Spleen (tissue), 11 donors: ENCODE data around the gene FBXO7. TPM values are rescaled to one million over a fixed set of nuclear protein-coding genes. Genes with fewer than 3 reads are reported as not detected.

Experiments used
- DNase-seq: peaks from one replicate; pipeline ENCODE4 v3.0.0-alpha.2; 2020
- H3K27ac ChIP-seq, 8 donors: fragments of 200-600 bp; sonication (generic) in 7 of 8; 1 replicate in 4 of 8; 2 replicates in 4 of 8; pipeline versions ENCODE4 v1.5.0 to v1.8.0; 2016 to 2021; ENCODE audit warnings: inconsistent platforms in 4 of 8, mild to moderate bottlenecking in 4 of 8, moderate library complexity in 1 of 8
- H3K27me3 ChIP-seq, 7 donors: fragments of 200-600 bp; sonication (generic) in 6 of 7; replicated peaks in 1 of 7; 1 replicate in 4 of 7; 2 replicates in 3 of 7; pipeline versions ENCODE4 v1.5.0 to v1.8.0; 2016 to 2021; ENCODE audit warnings: inconsistent platforms in 3 of 7, mild to moderate bottlenecking in 1 of 7
- H3K36me3 ChIP-seq, 6 donors: fragments of 200-600 bp; sonication (generic) in 5 of 6; 1 replicate in 4 of 6; 2 replicates in 2 of 6; pipeline versions ENCODE4 v1.5.0 to v1.8.0; 2016 to 2021; ENCODE audit warnings: inconsistent platforms in 2 of 6
- H3K4me1 ChIP-seq, 6 donors: fragments of 200-600 bp; sonication (generic) in 5 of 6; 1 replicate in 3 of 6; 2 replicates in 3 of 6; pipeline versions ENCODE4 v1.5.0 to v1.8.0; 2016 to 2021; ENCODE audit warnings: inconsistent platforms in 3 of 6
- H3K4me3 ChIP-seq, 8 donors: fragments of 200-600 bp; sonication (generic) in 7 of 8; 1 replicate in 4 of 8; 2 replicates in 4 of 8; pipeline versions ENCODE4 v1.5.0 to v1.8.0; 2016 to 2021; ENCODE audit warnings: inconsistent platforms in 4 of 8, mild to moderate bottlenecking in 4 of 8, moderate library complexity in 2 of 8
- H3K9me3 ChIP-seq, 8 donors: fragments of 200-600 bp; sonication (generic) in 7 of 8; 1 replicate in 4 of 8; 2 replicates in 4 of 8; pipeline versions ENCODE4 v1.5.0 to v1.8.0; 2016 to 2021; ENCODE audit warnings: inconsistent platforms in 4 of 8
- POLR2A ChIP-seq, 3 donors: fragments of 450-650 bp; IDR thresholded peaks; one replicate each; pipeline ENCODE4 v1.5.1; 2017; ENCODE audit warnings: antibody characterized with exemption in 3 of 3, mild to moderate bottlenecking in 1 of 3
- POLR2AphosphoS5 ChIP-seq, 3 donors: sonication (generic); formaldehyde crosslinking; IDR thresholded peaks; one replicate each; pipeline ENCODE4 v1.5.1; 2017; ENCODE audit warnings: antibody characterized with exemption in 3 of 3
- WGBS, 5 donors: extraction: QIAGEN DNeasy Blood & Tissue Kit in 3 of 5; methylation state at CpG; one replicate each; pipeline versions ENCODE4 v1.1.5 to v1.1.7; 2013 to 2018; 5-methylcytosine and 5-hydroxymethylcytosine counted together
- intact Hi-C: fragments of 100-400 bp; cut with DNase I; formaldehyde crosslinking; loops from one replicate; pipeline ENCODE4 v1.15.0; 2023; ENCODE audit warnings: low total_unique reads
- polyA plus RNA-seq, 3 donors: library from polyadenylated mRNA; stranded (reverse); fragments of 200-250 nt; gene quantifications; one replicate each; pipeline ENCODE4 v1.2.1, GENCODE V29; 2013
- total RNA-seq, 7 donors: library from RNA; depleted of rRNA in 3 of 7; stranded (reverse); fragments of >200 nt in 3 of 7; fragmentation: NEBNext Ultra II Directional in 4 of 7; extraction: Animal tissue kit (Norgen Biotek cat#: 25700) in 4 of 7; gene quantifications; one replicate each; pipeline versions ENCODE4 v1.1.0 to v1.2.1, GENCODE V29; 2016 to 2021
- TF ChIP-seq, protein P1 (sequence below), 11 experiments: fragments of 200-600 bp in 7 of 11; fragments of 450-650 bp in 4 of 11; sonication (generic) in 4 of 11; IDR thresholded peaks in 8 of 11; conservative IDR thresholded peaks in 3 of 11; 1 replicate in 7 of 11; 2 replicates in 4 of 11; pipeline versions ENCODE4 v1.4.0 to v1.8.0; 2016 to 2021; ENCODE audit warnings: antibody characterized with exemption in 11 of 11, inconsistent platforms in 4 of 11, mild to moderate bottlenecking in 1 of 11
- donor health status: healthy with polysubstance abuse.
- donor health status: DM: no; HTN: no; CAD: no; lungs with moderate emphysema.
- donor health status: DM: no; HTN: no; CAD: no.
- donor health status: Bipolar disorder and iron deficiency.
- donor health status: healthy.
- donor health status: DM: no; HTN: no; CAD: no.
- donor health status: DM: yes; HTN: yes; CAD: no.

The FBXO7 gene
- total and polyA plus RNA-seq, 10 donors: 55.9 to 151 (median 103) TPM

DNA sequence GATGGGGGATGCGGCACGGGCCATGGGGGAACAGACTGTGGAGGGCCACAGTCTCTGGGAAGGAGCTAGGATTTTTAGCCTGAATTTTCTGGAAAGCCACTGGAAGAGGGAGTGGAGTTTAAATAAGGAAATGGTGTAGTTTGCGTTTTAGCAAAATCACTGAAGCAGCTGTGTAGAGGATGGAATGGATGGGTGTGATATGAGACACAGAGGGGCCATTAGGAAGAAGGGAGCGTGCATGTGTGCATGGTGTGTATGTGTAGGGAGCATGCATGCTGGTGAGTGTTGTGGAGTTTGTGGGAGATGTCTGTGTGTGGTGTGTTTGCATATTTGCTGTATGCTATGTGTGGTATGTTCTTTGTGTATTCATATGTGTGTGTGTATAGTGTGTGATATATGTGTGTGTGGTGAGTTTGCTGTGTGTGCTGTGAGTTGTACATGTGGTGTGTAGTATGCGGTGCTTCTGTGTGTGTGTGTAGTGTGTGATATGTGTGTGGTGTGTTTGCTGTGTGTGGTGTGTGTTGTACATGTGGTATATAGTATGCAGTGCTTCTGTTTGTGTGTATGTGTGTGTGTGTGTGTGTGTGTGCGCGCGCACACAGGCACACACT, 67.6 kb downstream of the FBXO7 start:
- H3K9me3 ChIP-seq: no peaks in the 10 kb centered on the region
- no peak overlapping the region for H3K4me3 ChIP-seq
- peaks cover 0 to 6% (median 0%) of the 10 kb centered on the region in 7 donors for H3K27me3 ChIP-seq
- no peak for DNase-seq
- peaks cover 0 to 37% (median 0%) of the 10 kb centered on the region in 6 donors for H3K4me1 ChIP-seq
- 60 to 93% (median 80%) methylated on average over 8 of the region's 8 CpGs for WGBS, 5 donors
- no peaks in the 10 kb centered on the region for H3K36me3 ChIP-seq
- TF ChIP-seq, protein P1, sequence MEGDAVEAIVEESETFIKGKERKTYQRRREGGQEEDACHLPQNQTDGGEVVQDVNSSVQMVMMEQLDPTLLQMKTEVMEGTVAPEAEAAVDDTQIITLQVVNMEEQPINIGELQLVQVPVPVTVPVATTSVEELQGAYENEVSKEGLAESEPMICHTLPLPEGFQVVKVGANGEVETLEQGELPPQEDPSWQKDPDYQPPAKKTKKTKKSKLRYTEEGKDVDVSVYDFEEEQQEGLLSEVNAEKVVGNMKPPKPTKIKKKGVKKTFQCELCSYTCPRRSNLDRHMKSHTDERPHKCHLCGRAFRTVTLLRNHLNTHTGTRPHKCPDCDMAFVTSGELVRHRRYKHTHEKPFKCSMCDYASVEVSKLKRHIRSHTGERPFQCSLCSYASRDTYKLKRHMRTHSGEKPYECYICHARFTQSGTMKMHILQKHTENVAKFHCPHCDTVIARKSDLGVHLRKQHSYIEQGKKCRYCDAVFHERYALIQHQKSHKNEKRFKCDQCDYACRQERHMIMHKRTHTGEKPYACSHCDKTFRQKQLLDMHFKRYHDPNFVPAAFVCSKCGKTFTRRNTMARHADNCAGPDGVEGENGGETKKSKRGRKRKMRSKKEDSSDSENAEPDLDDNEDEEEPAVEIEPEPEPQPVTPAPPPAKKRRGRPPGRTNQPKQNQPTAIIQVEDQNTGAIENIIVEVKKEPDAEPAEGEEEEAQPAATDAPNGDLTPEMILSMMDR (IDR thresholded peaks at IDR 0.05 in 8 of 11, conservative IDR thresholded peaks at IDR 0.05 in 3 of 11): no peak
- TF ChIP-seq POLR2AphosphoS5 (IDR thresholded peaks at IDR 0.05) (no peak), POLR2A (IDR thresholded peaks at IDR 0.05) (no peak)
- intact Hi-C loops: no loop called here
- peak overlapping the region in 7 of 8 donors; percentile 2 to 77 (median 56) for H3K27ac ChIP-seq

- TF ChIP-seq, protein P1 (IDR thresholded peaks at IDR 0.05 in 8 of 11, conservative IDR thresholded peaks at IDR 0.05 in 3 of 11): no peak
- peak; percentile 56 to 72 (median 57) for TF ChIP-seq POLR2AphosphoS5 (IDR thresholded peaks at IDR 0.05)
- no peak for TF ChIP-seq POLR2A (IDR thresholded peaks at IDR 0.05)
- peak; percentile 80 for DNase-seq
Observed at GRCh38 chr22:32542677-32543357, 68.2 kb downstream of the FBXO7 start.

DNA sequence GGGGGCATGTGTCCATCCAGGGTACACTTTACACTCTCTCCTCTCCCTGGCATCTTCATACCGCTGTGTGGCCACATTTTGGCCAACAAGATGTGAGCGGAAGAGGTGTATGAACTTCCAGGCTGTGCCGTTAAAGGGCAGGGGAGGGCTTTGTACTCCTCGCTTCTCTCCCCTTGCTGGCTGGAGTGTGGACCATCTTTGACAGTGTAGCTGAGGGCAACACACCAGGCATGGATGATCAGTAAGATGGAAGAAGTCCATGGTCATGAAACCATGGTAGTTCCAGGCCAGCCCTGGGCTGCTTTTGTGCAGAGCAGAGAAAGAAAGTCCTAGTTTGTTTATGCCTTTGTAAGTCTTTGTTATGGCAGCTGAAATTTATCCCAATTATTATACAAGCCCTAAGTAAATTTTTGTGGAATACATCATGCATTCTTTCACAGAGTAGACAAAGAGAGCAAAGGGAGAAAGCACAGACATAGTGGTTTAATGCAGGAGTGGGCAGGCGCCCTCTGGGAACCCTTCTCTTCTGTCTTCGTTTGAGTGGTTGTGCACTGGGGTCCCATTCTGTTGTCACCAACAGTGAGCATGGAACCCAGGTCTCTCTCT, 70.4 kb downstream of the FBXO7 start:
- DNase-seq: peak; percentile 35
- peaks cover 0 to 6% (median 0%) of the 10 kb centered on the region in 7 donors for H3K27me3 ChIP-seq
- 87 to 93% (median 91%) methylated on average over 6 of the region's 6 CpGs for WGBS, 5 donors
- H3K4me3 ChIP-seq: no peak overlapping the region
- peaks cover 0 to 28% (median 0%) of the 10 kb centered on the region in 6 donors for H3K4me1 ChIP-seq
- intact Hi-C loops: no loop called here
- H3K27ac ChIP-seq: peak overlapping the region in 3 of 8 donors; percentile 3 to 38 (median 4)
- TF ChIP-seq, protein P1 (IDR thresholded peaks at IDR 0.05 in 8 of 11, conservative IDR thresholded peaks at IDR 0.05 in 3 of 11): no peak
- TF ChIP-seq POLR2A (IDR thresholded peaks at IDR 0.05) (no peak), POLR2AphosphoS5 (IDR thresholded peaks at IDR 0.05) (no peak)
- H3K9me3 ChIP-seq: no peaks in the 10 kb centered on the region
- no peaks in the 10 kb centered on the region for H3K36me3 ChIP-seq

More at GRCh38 chr22:32542677-32543357, 68.2 kb downstream of the FBXO7 start:
- H3K27me3 ChIP-seq: peaks cover 0 to 6% (median 0%) of the 10 kb centered on the region in 7 donors
- H3K4me3 ChIP-seq: no peak overlapping the region
- no peaks in the 10 kb centered on the region for H3K9me3 ChIP-seq
- H3K27ac ChIP-seq: peak overlapping the region in 7 of 8 donors; percentile 2 to 77 (median 56)
- intact Hi-C loops: no loop called here
- H3K4me1 ChIP-seq: peaks cover 0 to 37% (median 0%) of the 10 kb centered on the region in 6 donors
- 58 to 75% (median 68%) methylated on average over 13 to 17 of the region's 17 CpGs for WGBS, 5 donors
- H3K36me3 ChIP-seq: no peaks in the 10 kb centered on the region

DNA sequence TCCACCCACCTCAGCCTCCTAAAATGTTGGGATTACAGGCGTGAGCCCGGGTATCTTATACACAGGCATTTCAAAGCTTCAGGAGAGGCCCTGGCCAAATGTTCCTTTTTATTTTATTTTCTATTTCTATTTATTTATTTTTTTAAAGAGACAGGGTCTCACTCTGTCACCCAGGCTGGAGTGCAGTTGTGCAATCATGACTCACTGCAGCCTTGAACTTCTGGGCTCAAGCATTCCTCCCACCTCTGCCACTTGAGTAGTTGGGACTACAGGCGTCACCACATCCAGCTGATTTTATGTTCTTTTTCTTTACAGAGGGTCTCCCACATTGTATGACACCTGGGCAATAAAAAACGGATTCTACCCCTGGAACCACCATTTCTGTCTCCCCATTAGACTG, 71.2 kb downstream of the FBXO7 start:
- peak; percentile 11 for DNase-seq
- WGBS, 5 donors: 72 to 82% (median 78%) methylated on average over 4 of the region's 4 CpGs
- Histone ChIP-seq H3K27me3 (peaks cover 0 to 6% (median 0%) of the 10 kb centered on the region in 7 donors), H3K9me3 (no peaks in the 10 kb centered on the region), H3K4me1 (peaks cover 0 to 24% (median 0%) of the 10 kb centered on the region in 6 donors), H3K27ac (peak overlapping the region in 6 of 8 donors; percentile 40 to 73 (median 58)), H3K4me3 (no peak overlapping the region), H3K36me3 (no peaks in the 10 kb centered on the region)
- TF ChIP-seq, protein P1 (IDR thresholded peaks at IDR 0.05 in 8 of 11, conservative IDR thresholded peaks at IDR 0.05 in 3 of 11): no peak
- TF ChIP-seq POLR2AphosphoS5 (IDR thresholded peaks at IDR 0.05) (peak in 1 of 3 donors; percentile 32), POLR2A (IDR thresholded peaks at IDR 0.05) (no peak)
- intact Hi-C loops: no loop called here
